Thyroid gland (tissue), 4 donors: ENCODE results near the gene ABCA3. TPM values are rescaled to one million over a fixed set of nuclear protein-coding genes. Genes with fewer than 3 reads are reported as not detected.

Source experiments
- DNase-seq, 2 donors: peaks; one replicate each; pipeline ENCODE4 v3.0.0-alpha.2; 2019
- H3K27ac ChIP-seq, 3 donors: fragments of 200-600 bp; sonication (generic); 1 replicate in 2 of 3; 2 replicates in 1 of 3; pipeline ENCODE4 v1.5.1; 2016 to 2019; ENCODE audit warnings: mild to moderate bottlenecking in 1 of 3, moderate library complexity in 1 of 3
- H3K27me3 ChIP-seq: fragments of 200-600 bp; sonication (generic); one replicate; pipeline ENCODE4 v1.5.1; 2019
- H3K36me3 ChIP-seq, 2 donors: fragments of 200-600 bp; sonication (generic); one replicate each; pipeline ENCODE4 v1.5.1; 2016 to 2019
- H3K4me1 ChIP-seq, 2 donors: fragments of 200-600 bp; sonication (generic); one replicate each; pipeline ENCODE4 v1.5.1; 2017 to 2019
- H3K4me3 ChIP-seq, 3 donors: fragments of 200-600 bp; sonication (generic); replicated peaks in 1 of 3; 1 replicate in 2 of 3; 2 replicates in 1 of 3; pipeline ENCODE4 v1.5.1; 2016; ENCODE audit warnings: mild to moderate bottlenecking in 1 of 3
- H3K9me3 ChIP-seq: fragments of 200-600 bp; sonication (generic); one replicate; pipeline ENCODE4 v1.5.1; 2017
- CTCF ChIP-seq, 6 experiments: fragments of 200-600 bp in 3 of 6; fragments of 450-650 bp in 3 of 6; sonication (generic) in 3 of 6; IDR thresholded peaks; one replicate each; pipeline ENCODE4 v1.5.1; 2016 to 2019; ENCODE audit warnings: antibody characterized with exemption in 6 of 6, mild to moderate bottlenecking in 2 of 6, inconsistent platforms in 1 of 6, moderate library complexity in 1 of 6
- POLR2A ChIP-seq, 2 donors: fragments of 450-650 bp; IDR thresholded peaks; one replicate each; pipeline ENCODE4 v1.6.1; 2017; ENCODE audit warnings: antibody characterized with exemption in 2 of 2, mild to moderate bottlenecking in 2 of 2, moderate library complexity in 1 of 2
- WGBS, 2 donors: methylation state at CpG; one replicate each; pipeline ENCODE4 v1.1.5; 2017; 5-methylcytosine and 5-hydroxymethylcytosine counted together
- intact Hi-C: fragments of 100-400 bp; cut with DNase I; formaldehyde crosslinking; loops from one replicate; pipeline ENCODE4 v1.15.1; 2023
- total RNA-seq, 4 donors: library from RNA; depleted of rRNA; stranded (reverse); fragments of >200 nt; gene quantifications; one replicate each; pipeline ENCODE4 v1.2.3, GENCODE V29; 2016

ABCA3 gene
- total RNA-seq, 4 donors from 2014 or later: 36.5 to 66.7 (median 60.4) TPM

- Histone ChIP-seq H3K9me3 (no peaks in the 10 kb centered on the region), H3K4me3 (no peak overlapping the region), H3K4me1 (peaks cover 40 to 46% of the 10 kb centered on the region in 2 donors), H3K27ac (peak overlapping the region; percentile 91 to 100 (median 98)), H3K36me3 (peaks cover 49 to 56% of the 10 kb centered on the region in 2 donors), H3K27me3 (no peaks in the 10 kb centered on the region)
- TF ChIP-seq CTCF (IDR thresholded peaks at IDR 0.05): no peak
- TF ChIP-seq POLR2A (IDR thresholded peaks at IDR 0.05): peak in 1 of 2 donors; percentile 34
- DNase-seq: peak; percentile 97 to 98
- intact Hi-C loops: no loop called here
- 53 to 61% methylated on average over 5 to 10 of the region's 13 CpGs for WGBS, 2 donors
Observed at GRCh38 chr16:2230376-2230775, 110.2 kb downstream of the ABCA3 start.

- Histone ChIP-seq H3K27ac (peak overlapping the region; percentile 91 to 100 (median 98)), H3K4me3 (no peak overlapping the region), H3K9me3 (no peaks in the 10 kb centered on the region), H3K36me3 (peaks cover 42 to 50% of the 10 kb centered on the region in 2 donors), H3K4me1 (peaks cover 45 to 52% of the 10 kb centered on the region in 2 donors), H3K27me3 (no peaks in the 10 kb centered on the region)
- no peak for TF ChIP-seq CTCF (IDR thresholded peaks at IDR 0.05)
- WGBS, 2 donors: 87 to 91% methylated on average over 11 to 19 of the region's 23 CpGs
- no peak for DNase-seq
- intact Hi-C loops: no loop called here
Observed at GRCh38 chr16:2229632-2230250, 110.8 kb downstream of the ABCA3 start.

- peak overlapping the region in 2 of 3 donors; percentile 91 to 98 for H3K27ac ChIP-seq
- no peak for TF ChIP-seq CTCF (IDR thresholded peaks at IDR 0.05)
- TF ChIP-seq POLR2A (IDR thresholded peaks at IDR 0.05): no peak
- no peak for DNase-seq
- H3K36me3 ChIP-seq: peaks cover 36 to 43% of the 10 kb centered on the region in 2 donors
- intact Hi-C loops: no loop called here
- H3K9me3 ChIP-seq: no peaks in the 10 kb centered on the region
- WGBS, 2 donors: 76 to 87% methylated on average over 3 to 11 of the region's 12 CpGs
- no peaks in the 10 kb centered on the region for H3K27me3 ChIP-seq
- H3K4me3 ChIP-seq: no peak overlapping the region
- H3K4me1 ChIP-seq: peaks cover 49 to 58% of the 10 kb centered on the region in 2 donors
Observed at GRCh38 chr16:2229091-2229490, 111.4 kb downstream of the ABCA3 start.

- intact Hi-C loops: no loop called here
- Histone ChIP-seq H3K27ac (peak overlapping the region in 1 of 3 donors; percentile 28), H3K9me3 (no peaks in the 10 kb centered on the region), H3K4me1 (peaks cover 47 to 55% of the 10 kb centered on the region in 2 donors), H3K4me3 (no peak overlapping the region), H3K27me3 (no peaks in the 10 kb centered on the region), H3K36me3 (peaks cover 28 to 36% of the 10 kb centered on the region in 2 donors)
- DNase-seq: no peak
- 87 to 91% methylated on average over 10 to 19 of the region's 25 CpGs for WGBS, 2 donors
- no peak for TF ChIP-seq CTCF (IDR thresholded peaks at IDR 0.05)
- no peak for TF ChIP-seq POLR2A (IDR thresholded peaks at IDR 0.05)
Observed at GRCh38 chr16:2228161-2228824, 112.2 kb downstream of the ABCA3 start.

GRCh38 chr16:2226918-2227317 lies 113.6 kb downstream of the ABCA3 start:
- peaks cover 35 to 45% of the 10 kb centered on the region in 2 donors for H3K4me1 ChIP-seq
- 87 to 88% methylated on average over 6 of the region's 6 CpGs for WGBS, 2 donors
- H3K27me3 ChIP-seq: no peaks in the 10 kb centered on the region
- no peak for DNase-seq
- no peak overlapping the region for H3K27ac ChIP-seq
- TF ChIP-seq POLR2A (IDR thresholded peaks at IDR 0.05): no peak
- TF ChIP-seq CTCF (IDR thresholded peaks at IDR 0.05): no peak
- H3K9me3 ChIP-seq: no peaks in the 10 kb centered on the region
- peaks cover 19 to 27% of the 10 kb centered on the region in 2 donors for H3K36me3 ChIP-seq
- no peak overlapping the region for H3K4me3 ChIP-seq
- intact Hi-C loops: no loop called here
